SKM-1 (cell line): ENCODE data around the gene SCIN.
"Not testable (repeated sequence)": the region's sequence is repeated elsewhere in the genome, so short reads cannot be mapped to it uniquely, and the experiment has no call there.

Experiments used
- DNase-seq: peaks from one replicate; lab custom pipeline; 2025; ENCODE audit not compliant: unreplicated experiment; lab: John Stamatoyannopoulos, UW

SCIN gene

GRCh38 chr7:12646139-12646538, 75.6 kb downstream of the SCIN start:
- no peak for DNase-seq

DNA sequence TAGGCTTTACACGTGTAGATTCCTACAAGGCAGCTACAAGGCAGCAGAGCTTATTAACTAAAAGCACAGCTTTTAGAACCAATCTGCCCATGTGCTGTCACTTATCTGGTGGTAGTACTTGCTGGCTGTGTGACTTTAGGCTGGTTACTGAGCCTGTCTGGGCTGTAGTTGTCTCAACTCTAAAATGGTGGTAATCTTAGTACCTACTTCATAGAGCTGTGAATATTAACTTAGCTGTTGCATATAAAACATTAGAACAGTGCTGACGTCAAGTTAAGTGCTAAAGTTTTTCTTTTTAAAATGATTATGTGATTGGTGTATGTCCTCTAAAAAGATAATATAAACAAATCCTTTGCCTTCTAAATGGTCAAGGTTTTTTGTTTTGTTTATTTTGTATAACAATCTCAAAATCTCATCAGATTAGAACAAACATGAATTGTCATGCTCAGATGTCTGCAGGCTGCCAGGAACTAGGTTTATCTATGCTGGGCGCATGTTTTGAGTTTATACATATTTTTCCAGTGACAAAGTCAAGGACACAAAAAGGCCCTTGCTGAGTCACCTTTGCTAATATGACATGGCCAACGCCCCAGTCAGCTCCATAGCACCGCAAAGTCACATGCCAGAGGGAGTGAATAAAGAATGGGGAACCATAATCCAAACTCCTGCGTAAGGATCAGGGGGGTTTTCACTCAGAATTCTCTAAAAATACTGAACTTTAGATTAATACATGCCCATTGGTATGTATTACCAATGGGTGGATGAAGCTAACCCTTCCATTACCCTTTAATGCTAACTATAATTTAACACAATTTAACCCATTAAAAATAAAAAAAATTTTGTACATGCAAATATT, 77.1 kb downstream of the SCIN start:
- no peak for DNase-seq

DNA sequence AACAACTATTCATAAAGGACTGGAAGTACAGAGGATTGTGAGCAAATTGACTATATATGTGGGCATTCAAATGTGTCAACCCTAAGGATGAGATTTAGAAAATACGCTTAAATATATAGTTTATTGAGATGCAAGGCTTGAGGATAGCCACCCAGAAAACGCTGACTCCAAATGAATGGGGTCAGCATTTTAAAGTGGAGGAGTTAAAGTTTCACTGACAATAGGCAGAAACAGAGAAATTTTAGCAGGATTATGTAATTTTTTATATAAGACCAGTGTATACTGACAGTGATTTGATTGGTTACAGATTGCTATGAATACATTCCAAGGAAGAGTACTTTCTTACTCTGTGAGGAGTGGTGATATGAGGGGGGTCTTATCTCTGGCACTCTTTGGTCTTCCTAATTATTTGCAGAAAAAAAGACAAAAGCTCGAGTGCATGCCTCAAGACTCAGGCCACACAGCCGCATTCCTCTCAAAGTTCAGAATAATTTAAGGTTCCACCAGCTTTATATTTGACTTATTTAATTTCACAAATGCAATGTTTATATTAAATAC, 78.3 kb downstream of the SCIN start:
- no peak for DNase-seq

DNA sequence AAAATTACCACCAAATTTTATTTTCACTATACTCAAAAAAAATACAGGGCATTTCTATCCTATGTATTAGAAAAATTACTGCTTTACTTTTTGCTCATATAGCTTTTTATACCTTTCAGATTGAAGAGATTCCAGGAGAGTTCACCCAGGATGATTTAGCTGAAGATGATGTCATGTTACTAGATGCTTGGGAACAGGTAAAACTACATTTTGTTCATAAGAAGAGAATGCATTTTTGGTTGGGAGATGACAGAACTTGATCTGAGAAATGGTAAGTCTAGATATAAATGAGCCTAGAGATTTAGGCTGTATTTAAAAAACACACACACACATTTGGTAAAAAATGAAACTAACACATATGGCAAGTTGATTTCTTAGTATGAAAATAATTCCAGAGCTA, 78.8 kb downstream of the SCIN start:
- DNase-seq: no peak

DNA sequence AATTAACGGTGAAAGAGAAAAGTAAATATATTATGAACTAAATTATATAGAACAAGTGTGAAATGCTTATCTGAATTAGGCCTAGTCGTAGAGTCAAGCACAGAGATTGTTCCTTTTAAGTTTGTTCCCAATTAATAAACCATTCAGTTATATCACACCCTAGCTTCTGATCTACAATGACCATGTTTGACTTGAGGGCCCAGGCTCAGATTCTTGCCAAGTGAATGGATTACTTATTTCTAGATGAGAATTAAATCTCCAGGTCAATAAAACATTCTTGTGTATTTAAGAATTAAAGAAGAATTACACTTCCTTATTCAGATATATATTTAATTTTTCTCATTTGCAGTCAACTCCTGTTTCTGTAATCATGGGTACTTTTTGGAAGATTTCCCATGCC, 79.6 kb downstream of the SCIN start:
- no peak for DNase-seq

GRCh38 chr7:12653110-12653509, 82.6 kb downstream of the SCIN start:
- DNase-seq: no peak

DNA sequence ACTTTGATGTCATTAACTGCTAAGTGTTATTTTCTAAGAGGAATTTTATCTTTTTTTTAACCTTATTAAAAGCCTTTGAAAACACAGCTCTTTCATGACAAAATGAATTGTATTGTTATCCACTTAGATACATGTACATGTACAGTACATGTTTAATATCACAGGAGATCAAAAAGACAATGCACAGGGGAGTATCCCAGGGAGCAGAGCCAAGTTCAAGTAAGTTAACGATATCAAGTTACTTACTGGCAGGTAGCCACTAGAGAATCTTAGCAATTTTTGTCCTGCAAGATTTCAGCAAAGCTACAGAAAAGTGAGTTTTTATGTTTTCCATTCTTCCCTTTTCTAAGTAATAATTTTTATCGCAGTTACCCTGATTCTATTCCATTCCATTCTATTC, 83.0 kb downstream of the SCIN start:
- no peak for DNase-seq

DNA sequence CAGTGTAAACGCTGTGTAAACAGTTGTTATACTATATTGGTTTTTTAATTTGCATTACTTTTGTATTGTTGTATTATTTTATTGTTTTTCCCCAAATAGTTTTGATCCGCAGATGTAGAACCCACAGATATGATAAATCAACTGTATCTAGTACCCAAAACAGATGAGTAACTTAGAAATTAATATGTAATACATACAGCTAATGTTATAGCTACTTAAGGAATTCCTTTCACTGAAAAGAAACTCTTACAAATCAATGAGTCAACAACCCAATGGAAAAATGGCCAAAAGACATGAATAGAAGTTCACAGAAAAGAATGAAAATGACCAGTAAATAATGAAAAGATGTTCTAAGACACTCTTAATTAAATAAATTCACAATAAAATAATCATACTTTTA, 84.6 kb downstream of the SCIN start:
- DNase-seq: no peak

- DNase-seq: not testable (repeated sequence)
Observed at GRCh38 chr7:12660423-12660822, 89.9 kb downstream of the SCIN start.

- not testable (repeated sequence) for DNase-seq
Observed at GRCh38 chr7:12660986-12661385, 90.5 kb downstream of the SCIN start.

DNA sequence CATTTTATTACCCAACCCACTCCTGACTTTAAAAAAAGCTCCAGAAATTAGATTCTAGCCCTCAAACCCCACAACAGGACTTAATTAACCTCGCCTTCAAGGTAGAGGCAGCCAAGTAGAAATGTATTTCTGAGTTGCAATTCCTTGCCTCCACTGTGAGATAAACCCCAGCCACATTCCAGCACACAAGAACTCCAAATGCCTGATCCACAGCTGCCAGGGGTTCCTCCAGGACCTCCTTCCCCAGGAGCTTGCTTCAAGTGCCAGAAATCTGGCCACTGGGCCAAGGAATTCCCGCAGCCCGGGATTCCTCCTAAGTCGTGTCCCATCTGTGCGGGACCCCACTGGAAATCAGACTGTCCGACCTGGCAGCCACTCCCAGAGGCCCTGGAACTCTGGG, 91.1 kb downstream of the SCIN start:
- DNase-seq: no peak

- no peak for DNase-seq
Observed at GRCh38 chr7:12670000-12670729, 99.6 kb downstream of the SCIN start.

- DNase-seq: peak; percentile 67
Observed at GRCh38 chr7:12670743-12671520, 100.4 kb downstream of the SCIN start.

- not testable (repeated sequence) for DNase-seq
Observed at GRCh38 chr7:12673436-12673835, 102.9 kb downstream of the SCIN start.

GRCh38 chr7:12674053-12674452, 103.5 kb downstream of the SCIN start:
- DNase-seq: no peak

- peak; percentile 45 for DNase-seq
Observed at GRCh38 chr7:12674861-12675260, 104.3 kb downstream of the SCIN start.

DNA sequence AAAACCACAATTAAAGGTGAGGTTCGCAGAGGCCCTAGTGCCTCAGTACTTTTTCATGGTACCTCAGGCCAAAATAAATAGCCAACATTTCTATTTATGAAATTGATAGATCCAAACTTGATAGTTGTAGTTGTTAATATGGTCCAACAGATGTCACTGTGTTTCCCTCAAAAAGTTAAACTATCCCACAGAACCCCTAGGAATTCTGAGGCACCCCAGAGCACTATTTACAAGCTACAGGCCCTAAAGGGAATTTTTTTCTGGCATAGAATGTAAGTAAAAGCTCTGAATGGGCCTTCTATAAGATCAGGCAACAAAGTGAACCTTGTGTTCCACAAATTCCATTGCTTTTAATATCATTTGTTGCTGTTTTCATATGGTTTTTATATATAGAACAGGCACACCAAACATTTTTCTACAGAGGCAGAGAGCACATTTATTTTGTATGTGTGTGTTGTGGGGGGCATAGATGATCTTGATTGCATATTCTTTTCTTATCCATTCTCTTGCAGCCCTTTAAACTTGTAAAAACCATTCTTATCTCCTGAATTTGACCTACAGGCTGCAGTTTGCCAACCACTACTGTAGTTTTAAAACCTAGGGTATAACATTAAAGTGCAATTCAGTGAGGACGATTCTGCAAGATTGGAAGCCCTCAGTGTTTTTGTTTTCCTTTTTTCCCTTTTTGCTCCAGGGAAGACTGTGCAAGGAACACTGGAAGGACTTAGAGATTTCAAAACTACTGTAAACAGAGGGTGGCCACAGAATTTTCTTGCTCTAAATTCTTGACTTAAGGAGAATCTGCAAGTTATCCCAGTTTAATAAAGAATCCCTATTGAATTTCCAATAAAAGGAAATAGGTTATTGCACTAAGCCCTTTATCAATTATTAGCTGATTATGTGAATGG, 113.4 kb downstream of the SCIN start:
- DNase-seq: peak; percentile 14

GRCh38 chr7:12684733-12685132, 114.2 kb downstream of the SCIN start:
- no peak for DNase-seq

GRCh38 chr7:12685550-12685949, 115.0 kb downstream of the SCIN start:
- DNase-seq: peak; percentile 24

GRCh38 chr7:12686234-12686890, 115.8 kb downstream of the SCIN start:
- peak; percentile 79 for DNase-seq
